ENCODE results near the gene ATP10D.

ATP10D gene

GRCh38 chr4:47530801-47531200 lies 45.7 kb downstream of the ATP10D start:
- H3K4me3 ChIP-seq (ENCODE audit: low read depth, low read length), result no peak overlapping the region
- no peak for TF ChIP-seq CTCF (IDR thresholded peaks at IDR 0.05; ENCODE audit: low read depth, low read length)

- H3K4me3 ChIP-seq (ENCODE audit: low read depth, low read length), result no peak overlapping the region
- no peak for TF ChIP-seq CTCF (IDR thresholded peaks at IDR 0.05; ENCODE audit: low read depth, low read length)
These were observed 46.3 kb downstream of the ATP10D start for GRCh38 chr4:47531241-47531953.

DNA sequence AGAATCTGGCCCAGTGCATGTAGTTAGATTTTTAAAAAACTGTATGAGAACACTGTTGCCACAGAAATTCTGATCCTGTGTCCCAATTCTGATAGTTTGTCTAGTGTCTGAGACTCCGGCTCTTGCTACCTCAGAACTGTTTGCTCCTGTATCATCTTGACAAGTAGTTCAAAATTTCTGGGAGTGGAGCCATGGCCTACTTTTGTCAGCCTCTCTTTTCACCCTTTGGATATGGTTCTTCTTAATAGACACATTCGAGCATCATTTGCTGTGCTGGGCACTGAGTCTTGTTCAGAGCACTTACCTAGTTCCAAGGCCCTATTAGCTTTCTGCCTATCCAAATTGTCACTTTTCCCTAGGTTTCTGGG lies 46.9 kb downstream of the ATP10D start:
- no peak for TF ChIP-seq CTCF (IDR thresholded peaks at IDR 0.05; ENCODE audit: low read depth, low read length)
- no peak overlapping the region for H3K4me3 ChIP-seq (ENCODE audit: low read depth, low read length)

GRCh38 chr4:47532658-47533057 lies 47.6 kb downstream of the ATP10D start:
- no peak overlapping the region for H3K4me3 ChIP-seq (ENCODE audit: low read depth, low read length)
- TF ChIP-seq CTCF (IDR thresholded peaks at IDR 0.05; ENCODE audit: low read depth, low read length), result no peak

GRCh38 chr4:47533689-47534347 lies 48.7 kb downstream of the ATP10D start:
- TF ChIP-seq CTCF (IDR thresholded peaks at IDR 0.05; ENCODE audit: low read depth, low read length), result no peak
- H3K4me3 ChIP-seq (ENCODE audit: low read depth, low read length), result no peak overlapping the region

GRCh38 chr4:47534772-47535171 lies 49.7 kb downstream of the ATP10D start:
- no peak overlapping the region for H3K4me3 ChIP-seq (ENCODE audit: low read depth, low read length)
- TF ChIP-seq CTCF (IDR thresholded peaks at IDR 0.05; ENCODE audit: low read depth, low read length), result no peak

- TF ChIP-seq CTCF (IDR thresholded peaks at IDR 0.05; ENCODE audit: low read depth, low read length), result no peak
- no peak overlapping the region for H3K4me3 ChIP-seq (ENCODE audit: low read depth, low read length)
These were observed 50.6 kb downstream of the ATP10D start for GRCh38 chr4:47535567-47536147.
